B cell (primary cell): Measurements from ENCODE around the gene ANKRD42. TPM values are rescaled to one million over a fixed set of nuclear protein-coding genes. Genes with fewer than 3 reads are reported as not detected.

Experiments
- ATAC-seq: fragments of 200-7000 bp; cut with Tn5 transposase; one replicate; pipeline ENCODE4 v1.10.0; 2021; ENCODE audit warnings: low read depth, mild to moderate bottlenecking, moderate number of reproducible peaks, moderate library complexity
- CTCF ChIA-PET: fragments of 350-600 bp; sonication (Branson Sonifier 250); formaldehyde crosslinking; loops from one replicate; lab custom pipeline; 2021; ENCODE audit warnings: antibody characterized with exemption, inconsistent platforms; lab: Charles Lee
- POLR2A ChIA-PET: fragments of 350-600 bp; sonication (Branson Sonifier 250); formaldehyde crosslinking; loops from one replicate; lab custom pipeline; 2021; ENCODE audit warnings: antibody characterized with exemption; lab: Charles Lee
- DNase-seq: peaks from one replicate; pipeline ENCODE4 v3.0.0; 2013
- H2AFZ ChIP-seq: 2 replicates; pipeline ENCODE4 v1.6.1; 2012; ENCODE audit warnings: mild to moderate bottlenecking, low read depth, low read length; ENCODE audit not compliant: insufficient read depth, poor library complexity, severe bottlenecking
- H3K27ac ChIP-seq, 2 donors: 1 replicate in 1 of 2; 2 replicates in 1 of 2; pipeline ENCODE4 v1.5.1; 2012 to 2013; ENCODE audit warnings: low read length in 2 of 2, mild to moderate bottlenecking in 2 of 2, moderate library complexity in 1 of 2
- H3K27me3 ChIP-seq, 4 experiments: fragments of 200-600 bp in 1 of 4; sonication (generic) in 1 of 4; replicated peaks in 1 of 4; 1 replicate in 2 of 4; 2 replicates in 2 of 4; pipeline versions ENCODE4 v1.6.1 to v1.7.0; 2013 to 2016; ENCODE audit warnings: low read length in 3 of 4, mild to moderate bottlenecking in 2 of 4, mixed read lengths in 1 of 4, moderate library complexity in 1 of 4; ENCODE audit not compliant: insufficient read depth in 4 of 4, control insufficient read depth in 3 of 4; ENCODE audit errors: control extremely low read depth in 1 of 4
- H3K36me3 ChIP-seq, 2 experiments: replicated peaks in 1 of 2; 1 replicate in 1 of 2; 2 replicates in 1 of 2; pipeline versions ENCODE4 v1.6.1 to v1.7.1; 2013; ENCODE audit warnings: low read length in 1 of 2; ENCODE audit not compliant: insufficient read depth in 2 of 2, control insufficient read depth in 1 of 2; ENCODE audit errors: control extremely low read depth in 1 of 2, extremely low read depth in 1 of 2
- H3K4me1 ChIP-seq, 2 donors: fragments of 200-600 bp in 1 of 2; sonication (generic) in 1 of 2; 1 replicate in 1 of 2; 2 replicates in 1 of 2; pipeline versions ENCODE4 v1.5.1 to v1.6.1; 2013 to 2017; ENCODE audit warnings: low read length in 2 of 2; ENCODE audit not compliant: control insufficient read depth in 2 of 2, insufficient read depth in 2 of 2
- H3K4me2 ChIP-seq: replicated peaks from 2 replicates; pipeline ENCODE3; 2012; ENCODE audit warnings: mild to moderate bottlenecking, low read depth, low read length; ENCODE audit not compliant: poor library complexity, severe bottlenecking
- H3K4me3 ChIP-seq, 5 experiments: fragments of 200-600 bp in 1 of 5; sonication (generic) in 1 of 5; 1 replicate in 3 of 5; 2 replicates in 2 of 5; pipeline versions ENCODE4 v1.5.1 to v1.7.0; 2011 to 2016; ENCODE audit warnings: low read length in 4 of 5, mild to moderate bottlenecking in 4 of 5, low read depth in 2 of 5, control low read depth in 1 of 5, moderate library complexity in 1 of 5; ENCODE audit not compliant: insufficient read depth in 1 of 5; ENCODE audit errors: control extremely low read depth in 1 of 5, extremely low read depth in 1 of 5
- H3K79me2 ChIP-seq: fragments of 200-600 bp; sonication (generic); one replicate; pipeline ENCODE4 v1.6.0; 2016; ENCODE audit warnings: low read length; ENCODE audit not compliant: control insufficient read depth, insufficient read depth
- H3K9ac ChIP-seq: fragments of 200-600 bp; sonication (generic); 2 replicates; pipeline ENCODE4 v1.6.1; 2017; ENCODE audit warnings: mild to moderate bottlenecking, low read length, moderate library complexity
- H3K9me3 ChIP-seq, 3 donors: one replicate each; pipeline versions ENCODE4 v1.6.1 to v1.7.1; 2013; ENCODE audit warnings: low read length in 2 of 3; ENCODE audit not compliant: control insufficient read depth in 2 of 3, insufficient read depth in 1 of 3; ENCODE audit errors: control extremely low read depth in 1 of 3
- H4K20me1 ChIP-seq: 2 replicates; pipeline ENCODE4 v1.6.0; 2012; ENCODE audit warnings: mild to moderate bottlenecking, low read length; ENCODE audit not compliant: insufficient read depth, control insufficient read depth, poor library complexity, severe bottlenecking
- H3K27ac Mint-ChIP-seq: one replicate; pipeline ENCODE4 v1.8.0; 2021; ENCODE audit warnings: mixed read lengths
- H3K27me3 Mint-ChIP-seq: one replicate; pipeline ENCODE4 v1.8.0; 2021; ENCODE audit warnings: mixed read lengths
- H3K4me1 Mint-ChIP-seq: one replicate; pipeline ENCODE4 v1.8.0; 2021; ENCODE audit warnings: mixed read lengths
- H3K4me3 Mint-ChIP-seq: one replicate; pipeline ENCODE4 v1.8.0; 2021; ENCODE audit warnings: mixed read lengths
- H3K9me3 Mint-ChIP-seq: one replicate; pipeline ENCODE4 v1.8.0; 2022; ENCODE audit warnings: mixed read lengths; ENCODE audit not compliant: insufficient read depth
- CTCF ChIP-seq: fragments of 200-600 bp; IDR thresholded peaks from one replicate; pipeline ENCODE4 v1.8.0; 2022; ENCODE audit warnings: antibody characterized with exemption, mild to moderate bottlenecking
- EZH2 ChIP-seq: IDR thresholded peaks from 2 replicates; pipeline ENCODE4 v1.6.1; 2012; ENCODE audit warnings: borderline replicate concordance, low read depth, mild to moderate bottlenecking, moderate library complexity, low read length; ENCODE audit not compliant: insufficient read depth, poor library complexity, severe bottlenecking
- WGBS: methylation state at CpG from one replicate; pipeline ENCODE4 v1.1.5; 2013; ENCODE audit warnings: missing lambda C conversion rate; ENCODE audit not compliant: insufficient coverage; 5-methylcytosine and 5-hydroxymethylcytosine counted together
- intact Hi-C: fragments of 100-400 bp; cut with micrococcal nuclease; formaldehyde crosslinking; loops from one replicate; pipeline ENCODE4 v1.10.0; 2022
- polyA plus RNA-seq: library from polyadenylated mRNA; depleted of rRNA; stranded (reverse); fragments of >200 nt; gene quantifications from 2 replicates; pipeline ENCODE4 v1.2.3, GENCODE V29; 2012
- total RNA-seq, 2 donors: library from RNA; stranded (reverse); fragments of 120-200 nt in 1 of 2; gene quantifications; 1 replicate in 1 of 2; 2 replicates in 1 of 2; pipeline versions ENCODE4 v1.2.3 to v1.2.4, GENCODE V29; 2013 to 2022

Gene ANKRD42
- total and polyA plus RNA-seq, 2 donors (not counting 1 experiment from before 2014, with no cell fraction given): 4.1 to 13.3 TPM

- H3K27me3 Mint-ChIP-seq: no peaks in the 10 kb centered on the region
- no peak overlapping the region for H3K4me2 ChIP-seq
Observed at GRCh38 chr11:83252266-83252665, 58.8 kb downstream of the ANKRD42 start.

More at GRCh38 chr11:83252266-83252665, 58.8 kb downstream of the ANKRD42 start:
- H3K27ac Mint-ChIP-seq: no peak overlapping the region
- H3K9me3 ChIP-seq: no peaks in the 10 kb centered on the region
- no peaks in the 10 kb centered on the region for H4K20me1 ChIP-seq
- TF ChIP-seq EZH2 (no peak), CTCF (no peak)
- H3K36me3 ChIP-seq: peaks cover 0 to 6% of the 10 kb centered on the region in 2 experiments
- WGBS: 100% methylated on average over 1 of the region's 2 CpGs
- POLR2A ChIA-PET: no interaction called here
- peaks cover 14% of the 10 kb centered on the region for H3K4me1 Mint-ChIP-seq
- no peak for DNase-seq
- no peak for ATAC-seq
- CTCF ChIA-PET: interaction anchor here (1.2 to 1.4 kb wide), 2 partner anchors 10 to 385 kb away, joined by 3 to 16 read pairs; no protein-coding TSS in a partner anchor
- peaks cover 4 to 6% of the 10 kb centered on the region in 2 donors for H3K4me1 ChIP-seq
- H3K79me2 ChIP-seq: no peaks in the 10 kb centered on the region
- no peak overlapping the region for H3K27ac ChIP-seq
- H3K27me3 ChIP-seq: no peaks in the 10 kb centered on the region
- H3K9me3 Mint-ChIP-seq: no peaks in the 10 kb centered on the region
- intact Hi-C loops: loop anchor here (5.0 to 10.0 kb wide), 2 partner anchors 57 to 535 kb away; partner anchors contain the start of gene ANKRD42
- no peak overlapping the region for H3K4me3 ChIP-seq
- no peak overlapping the region for H3K4me3 Mint-ChIP-seq
- H2AFZ ChIP-seq: no peak overlapping the region
- H3K9ac ChIP-seq: no peak overlapping the region
